NCI-H345 treated with DMSO at 0.1 percent for 48 hours (cell line): ENCODE results near the gene GABPB1.
A peak's percentile ranks its signal among the peaks of the same experiment; 100 is the strongest.

Experiments
- DNase-seq: peaks from one replicate; lab custom pipeline; 2025; ENCODE audit not compliant: unreplicated experiment; lab: John Stamatoyannopoulos, UW

GABPB1 gene

DNA sequence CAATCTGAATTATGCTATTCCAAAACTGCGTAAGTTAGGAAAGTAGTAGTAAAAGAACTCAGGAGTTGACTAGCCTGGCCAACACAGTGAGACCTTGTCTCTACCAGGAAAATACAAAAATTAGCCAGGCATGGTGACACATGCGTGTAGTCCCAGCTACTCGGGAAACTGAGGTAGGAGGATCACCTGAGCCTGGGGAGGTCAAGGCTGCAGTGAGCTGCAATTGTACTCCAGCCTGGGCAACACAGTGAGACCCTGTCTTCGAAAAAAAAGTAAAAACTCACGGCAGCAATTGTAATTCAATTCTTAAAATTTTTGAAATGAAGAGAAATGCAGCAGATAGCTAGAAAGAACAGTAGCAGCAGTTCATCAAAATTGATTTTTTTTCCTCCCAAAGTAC is 9.7 kb downstream of the GABPB1 start:
- no peak for DNase-seq

GRCh38 chr15:50344006-50344464 is 11.0 kb downstream of the GABPB1 start:
- DNase-seq, result no peak

GRCh38 chr15:50341616-50342136 is 13.3 kb downstream of the GABPB1 start:
- no peak for DNase-seq

GRCh38 chr15:50340416-50340815 is 14.6 kb downstream of the GABPB1 start:
- no peak for DNase-seq

DNA sequence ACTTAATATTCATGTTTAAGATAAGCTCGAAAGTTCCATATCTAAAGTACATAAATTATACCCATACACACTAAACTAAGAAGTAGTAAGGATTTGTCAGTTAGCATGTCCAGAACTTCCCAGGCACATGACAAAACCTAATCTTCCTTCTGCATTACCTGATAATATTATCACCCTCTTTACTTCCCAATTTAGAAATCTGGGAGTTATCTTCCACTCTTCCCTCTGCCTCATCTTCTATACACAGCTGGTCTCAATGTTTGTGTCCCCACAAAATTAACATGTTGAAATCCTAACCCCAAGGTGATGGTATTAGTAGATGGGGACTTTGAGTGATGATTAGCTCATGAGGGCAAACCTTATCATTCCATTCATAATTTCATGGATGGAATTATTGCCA is 15.3 kb downstream of the GABPB1 start:
- DNase-seq, result no peak

GRCh38 chr15:50335251-50335650 is 19.7 kb downstream of the GABPB1 start:
- no peak for DNase-seq

- DNase-seq, result no peak
These were observed 21.8 kb downstream of the GABPB1 start for GRCh38 chr15:50333229-50333628.

DNA sequence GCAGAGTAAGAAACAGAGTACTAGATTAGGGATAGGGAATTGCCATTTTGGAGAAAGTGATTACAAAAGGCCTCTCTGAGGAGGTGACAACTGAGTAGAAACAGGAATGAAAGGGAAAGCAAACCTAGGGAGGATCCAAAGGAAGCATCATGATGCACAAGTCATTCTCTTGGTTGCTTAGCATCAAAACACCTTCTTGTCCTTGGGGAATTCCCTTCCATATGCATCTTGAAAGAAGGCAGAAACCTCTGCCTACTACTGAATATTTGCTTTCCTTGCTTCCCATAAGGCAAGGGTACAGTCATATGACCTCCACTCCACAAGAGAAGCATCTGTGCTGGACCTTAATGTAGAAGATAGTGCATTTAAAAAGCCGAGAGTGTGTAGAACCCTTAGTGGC is 24.1 kb downstream of the GABPB1 start:
- no peak for DNase-seq

GRCh38 chr15:50328116-50328515 is 26.9 kb downstream of the GABPB1 start:
- no peak for DNase-seq

GRCh38 chr15:50321680-50322210 is 33.3 kb downstream of the GABPB1 start:
- DNase-seq, result no peak

GRCh38 chr15:50320504-50320903 is 34.5 kb downstream of the GABPB1 start:
- DNase-seq, result no peak

DNA sequence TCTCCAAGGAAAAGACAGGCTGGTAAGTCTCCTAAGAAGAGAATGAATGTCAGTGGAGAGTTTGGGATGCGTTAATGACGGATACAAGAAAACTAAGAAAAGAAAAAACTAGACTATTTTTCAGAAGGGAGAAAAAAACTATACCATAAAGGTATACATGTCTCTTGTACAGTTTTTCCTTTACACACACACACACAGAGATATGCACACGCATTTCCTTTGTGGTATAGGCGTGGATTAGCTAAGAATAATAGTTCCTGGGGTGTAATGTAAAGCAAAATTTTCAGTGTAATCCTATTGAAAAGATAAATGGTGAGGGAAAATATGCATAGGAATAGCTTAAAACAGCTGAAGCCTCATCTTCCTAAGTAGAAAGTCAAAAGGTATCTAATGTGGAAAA is 36.3 kb downstream of the GABPB1 start:
- DNase-seq, result no peak

DNA sequence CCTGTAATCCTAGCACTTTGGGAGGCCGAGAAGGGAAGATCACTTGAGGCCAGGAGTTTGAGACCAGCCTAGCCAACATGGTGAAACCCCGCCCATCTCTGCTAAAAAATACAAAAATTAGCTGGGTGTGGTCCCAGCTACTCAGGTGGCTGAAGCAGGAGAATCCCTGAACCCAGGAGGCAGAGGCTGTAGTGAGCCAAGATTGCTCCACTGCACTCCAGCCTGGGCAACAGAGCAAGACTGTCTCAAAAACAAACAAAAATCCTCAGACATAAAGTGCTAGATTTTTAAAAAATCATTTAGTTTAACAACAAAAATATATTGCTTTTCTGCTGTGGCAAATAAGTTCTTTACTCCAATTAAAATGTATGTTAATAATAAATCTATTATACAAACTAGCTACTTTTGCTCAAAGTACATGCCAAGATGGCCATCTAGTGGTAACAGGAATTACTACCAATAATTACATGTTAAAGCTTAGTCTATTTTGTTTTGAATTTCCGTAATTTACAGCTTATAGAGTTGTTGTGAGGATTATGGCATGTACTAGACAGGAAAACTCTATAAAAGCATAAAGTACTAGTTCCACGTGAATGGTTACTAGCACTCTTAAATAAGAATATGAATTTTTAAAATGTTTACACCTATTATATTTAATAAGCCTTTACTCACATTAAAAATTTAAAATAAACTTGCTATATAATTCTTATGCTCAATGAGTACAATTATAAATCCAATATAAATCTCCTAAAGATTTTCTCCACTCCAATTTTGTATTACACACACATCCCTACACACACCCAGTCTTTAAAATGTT is 39.0 kb downstream of the GABPB1 start:
- DNase-seq, result peak; percentile 2

DNA sequence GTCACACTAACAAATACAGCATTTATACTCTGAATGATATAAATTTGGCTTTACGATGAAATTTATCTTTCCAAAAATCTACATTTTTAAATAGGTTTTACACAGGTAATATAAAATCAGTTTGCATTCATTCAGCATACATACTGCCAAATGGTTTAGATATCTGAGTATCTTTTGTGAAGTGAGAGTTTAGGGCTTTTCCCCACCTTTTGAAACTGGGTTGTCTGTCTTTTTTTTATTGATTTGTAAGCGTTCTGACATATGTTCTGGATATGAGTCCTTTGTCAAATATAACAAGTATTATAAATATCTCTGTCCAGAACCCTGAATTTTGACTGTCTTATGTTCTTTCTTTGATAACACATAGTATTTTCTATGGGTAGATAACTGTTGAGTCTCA is 42.4 kb downstream of the GABPB1 start:
- no peak for DNase-seq

GRCh38 chr15:50307799-50308198 is 47.2 kb downstream of the GABPB1 start:
- DNase-seq, result no peak

DNA sequence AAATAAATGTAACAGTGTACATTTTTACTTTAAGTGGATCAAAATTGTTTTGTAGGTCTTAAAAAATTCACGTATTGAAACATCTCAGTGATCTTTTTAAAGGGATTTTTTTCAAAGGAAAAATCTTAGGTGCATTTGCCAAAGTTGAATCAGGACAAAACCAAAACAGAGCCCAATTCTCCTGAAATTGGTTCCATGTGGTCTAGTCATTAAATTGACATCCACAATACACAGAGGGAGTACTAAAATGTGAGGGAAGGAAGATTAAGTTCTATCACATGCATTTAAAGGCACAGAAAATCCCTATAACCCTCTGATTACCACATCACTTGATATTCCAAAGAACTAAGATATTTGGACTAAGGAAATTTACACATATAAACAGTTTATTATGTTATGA is 50.2 kb downstream of the GABPB1 start:
- no peak for DNase-seq

DNA sequence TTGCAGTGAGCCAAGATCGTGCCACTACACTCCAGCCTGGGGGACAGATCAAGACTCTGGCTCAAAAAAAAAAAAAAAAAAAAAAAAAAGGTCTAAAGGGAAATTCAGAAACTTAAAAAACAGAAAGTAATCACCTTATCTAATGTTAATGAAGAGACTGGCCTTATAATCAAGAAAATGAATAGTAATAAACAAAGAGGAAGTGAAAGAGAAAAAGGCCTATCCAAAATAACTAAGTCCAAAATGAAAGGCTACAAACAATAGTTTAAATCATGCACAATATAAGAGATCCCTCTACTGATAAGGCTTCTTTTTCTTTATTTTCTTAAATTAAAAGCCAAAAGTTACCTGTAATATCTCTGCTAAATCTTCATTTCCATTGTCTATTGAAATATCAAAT is 52.4 kb downstream of the GABPB1 start:
- DNase-seq, result no peak

DNA sequence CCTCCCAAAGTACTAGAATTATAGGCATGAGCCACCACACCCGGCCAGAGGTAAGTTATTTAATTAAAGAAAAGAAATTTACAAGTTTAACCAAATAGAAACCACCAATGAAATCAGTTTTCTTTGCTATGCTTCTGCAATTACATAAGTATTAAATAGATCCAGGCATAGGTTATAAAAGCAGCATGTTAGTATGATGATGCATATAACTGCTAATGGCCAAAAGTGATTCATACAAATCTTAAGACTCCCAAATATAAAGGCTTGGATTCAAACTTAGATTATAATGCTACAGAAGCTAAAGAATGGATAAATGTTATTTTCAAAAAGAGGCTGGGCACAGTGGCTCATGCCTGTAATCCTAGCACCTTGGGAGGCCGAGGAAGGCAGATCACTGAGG is 56.7 kb downstream of the GABPB1 start:
- no peak for DNase-seq

GRCh38 chr15:50295966-50296365 is 59.0 kb downstream of the GABPB1 start:
- DNase-seq, result no peak

DNA sequence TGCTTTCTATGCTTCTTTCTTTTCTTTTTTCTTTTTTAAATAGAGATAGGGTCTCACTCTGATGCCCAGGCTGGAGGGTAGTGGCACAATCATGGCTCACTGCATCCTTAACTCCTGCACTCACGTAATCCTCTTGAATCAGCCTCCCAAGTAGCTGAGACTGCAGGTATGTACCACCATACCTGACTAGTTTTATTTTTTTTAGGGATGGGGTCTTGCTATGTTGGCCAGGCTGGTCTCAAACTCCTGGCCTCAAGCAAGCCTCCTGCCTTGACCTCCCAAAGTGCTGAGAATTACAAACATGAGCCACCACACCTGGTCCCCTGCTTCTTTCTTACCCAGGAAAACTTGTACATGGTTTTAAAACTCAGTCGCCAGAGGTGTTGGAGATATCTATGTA is 65.2 kb downstream of the GABPB1 start:
- no peak for DNase-seq

- no peak for DNase-seq
These were observed 67.5 kb downstream of the GABPB1 start for GRCh38 chr15:50287324-50288116.

GRCh38 chr15:50281427-50281826 is 73.6 kb downstream of the GABPB1 start:
- DNase-seq, result no peak
